ENCODE data around the gene ACCS. TPM values are rescaled to one million over a fixed set of nuclear protein-coding genes. Genes with fewer than 3 reads are reported as not detected.

ACCS gene
- total and polyA plus RNA-seq, 7 donors: 1.5 to 7.1 (median 3.5) TPM

DNA sequence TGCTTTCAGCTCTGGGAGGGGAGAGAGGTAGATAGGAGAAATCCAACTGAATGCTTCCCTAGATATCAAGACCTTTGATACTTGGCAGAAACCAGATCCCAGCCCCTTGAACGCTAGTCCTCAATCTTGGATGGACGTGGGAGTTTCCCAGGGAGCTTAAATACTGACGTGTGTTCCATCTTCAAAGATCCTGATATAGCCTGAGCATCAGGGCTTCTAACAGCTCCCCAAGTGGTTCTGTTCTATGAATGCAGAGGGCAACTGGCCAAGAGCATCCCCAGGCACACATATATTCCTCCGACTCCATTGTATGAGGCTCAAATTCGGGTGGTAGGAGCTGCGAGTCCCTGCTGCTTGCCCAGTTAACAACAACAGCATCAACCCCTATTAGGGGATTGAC lies 8.7 kb upstream of the ACCS start:
- 64 to 78% (median 65%) methylated on average over 6 of the region's 6 CpGs for WGBS, 3 donors
- TF ChIP-seq, protein P1, sequence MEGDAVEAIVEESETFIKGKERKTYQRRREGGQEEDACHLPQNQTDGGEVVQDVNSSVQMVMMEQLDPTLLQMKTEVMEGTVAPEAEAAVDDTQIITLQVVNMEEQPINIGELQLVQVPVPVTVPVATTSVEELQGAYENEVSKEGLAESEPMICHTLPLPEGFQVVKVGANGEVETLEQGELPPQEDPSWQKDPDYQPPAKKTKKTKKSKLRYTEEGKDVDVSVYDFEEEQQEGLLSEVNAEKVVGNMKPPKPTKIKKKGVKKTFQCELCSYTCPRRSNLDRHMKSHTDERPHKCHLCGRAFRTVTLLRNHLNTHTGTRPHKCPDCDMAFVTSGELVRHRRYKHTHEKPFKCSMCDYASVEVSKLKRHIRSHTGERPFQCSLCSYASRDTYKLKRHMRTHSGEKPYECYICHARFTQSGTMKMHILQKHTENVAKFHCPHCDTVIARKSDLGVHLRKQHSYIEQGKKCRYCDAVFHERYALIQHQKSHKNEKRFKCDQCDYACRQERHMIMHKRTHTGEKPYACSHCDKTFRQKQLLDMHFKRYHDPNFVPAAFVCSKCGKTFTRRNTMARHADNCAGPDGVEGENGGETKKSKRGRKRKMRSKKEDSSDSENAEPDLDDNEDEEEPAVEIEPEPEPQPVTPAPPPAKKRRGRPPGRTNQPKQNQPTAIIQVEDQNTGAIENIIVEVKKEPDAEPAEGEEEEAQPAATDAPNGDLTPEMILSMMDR (IDR thresholded peaks at IDR 0.05): no peak
- Histone ChIP-seq H3K36me3 (ENCODE audit: insufficient read depth in 1 of 2, low read depth in 1 of 2) (no peaks in the 10 kb centered on the region), H3K27ac (no peak overlapping the region), H3K4me3 (no peak overlapping the region), H3K9me3 (no peaks in the 10 kb centered on the region), H3K4me1 (no peaks in the 10 kb centered on the region), H3K27me3 (ENCODE audit: insufficient read depth in 3 of 3, low read length in 2 of 3) (no peaks in the 10 kb centered on the region)
- intact Hi-C loops (cut with DNase I): no loop called here
- ATAC-seq (no peak), DNase-seq (no peak)

DNA sequence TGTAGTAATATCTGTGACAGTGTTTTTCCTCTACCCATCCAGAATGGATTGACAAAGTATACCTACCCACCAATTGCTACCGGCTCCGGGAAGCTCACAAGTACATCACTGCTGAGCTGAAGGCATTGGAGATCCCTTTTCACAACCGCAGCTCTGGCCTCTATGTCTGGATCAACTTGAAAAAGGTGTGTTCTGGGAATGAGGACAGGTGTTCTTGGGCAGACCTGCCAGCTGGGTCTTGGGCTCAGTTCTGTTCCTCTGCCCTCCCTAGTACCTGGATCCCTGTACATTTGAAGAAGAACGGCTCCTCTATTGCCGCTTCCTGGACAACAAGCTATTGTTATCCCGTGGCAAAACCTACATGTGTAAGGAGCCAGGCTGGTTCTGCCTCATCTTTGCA lies 7.8 kb upstream of the ACCS start:
- no peak overlapping the region for H3K27ac ChIP-seq
- no peak for ATAC-seq
- intact Hi-C loops (cut with DNase I): no loop called here
- WGBS, 3 donors: 85 to 89% (median 88%) methylated on average over 6 of the region's 6 CpGs
- H3K9me3 ChIP-seq: no peaks in the 10 kb centered on the region
- H3K4me1 ChIP-seq: no peaks in the 10 kb centered on the region
- no peak for DNase-seq
- TF ChIP-seq, protein P1 (IDR thresholded peaks at IDR 0.05): no peak
- H3K4me3 ChIP-seq: no peak overlapping the region
- no peaks in the 10 kb centered on the region for H3K36me3 ChIP-seq (ENCODE audit: insufficient read depth in 1 of 2, low read depth in 1 of 2)
- no peaks in the 10 kb centered on the region for H3K27me3 ChIP-seq (ENCODE audit: insufficient read depth in 3 of 3, low read length in 2 of 3)

DNA sequence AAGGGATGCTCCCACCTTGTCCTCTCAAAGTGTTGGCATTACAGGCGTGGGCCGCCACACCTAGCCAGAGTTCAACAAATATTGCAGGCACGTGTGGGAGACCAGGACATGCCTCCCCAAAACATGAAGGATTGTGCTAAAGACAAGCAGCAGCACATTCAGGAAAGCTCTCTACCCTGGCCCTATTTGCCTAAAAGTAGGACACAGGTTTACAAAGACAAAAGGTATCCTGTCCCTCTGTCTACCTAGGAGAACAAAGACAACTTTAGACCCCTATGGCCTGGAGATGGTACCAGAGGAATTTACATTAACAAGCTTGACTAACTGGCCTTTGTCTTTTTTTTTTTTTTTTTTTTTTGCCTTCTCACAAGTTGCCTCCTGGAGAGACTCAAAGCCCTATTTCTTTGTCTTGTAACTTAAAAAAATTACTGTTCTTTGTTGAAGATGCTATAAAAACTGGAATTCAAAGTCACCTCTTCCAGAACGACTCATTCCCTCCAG lies 859 bp upstream of the ACCS start:
- peak overlapping the region; percentile 72 for H3K4me3 ChIP-seq
- TF ChIP-seq, protein P1 (IDR thresholded peaks at IDR 0.05): no peak
- H3K27ac ChIP-seq: peak overlapping the region; percentile 87
- 55 to 73% (median 72%) methylated on average over 4 of the region's 4 CpGs for WGBS, 3 donors
- no peaks in the 10 kb centered on the region for H3K27me3 ChIP-seq (ENCODE audit: insufficient read depth in 3 of 3, low read length in 2 of 3)
- intact Hi-C loops (cut with DNase I): no loop called here
- no peaks in the 10 kb centered on the region for H3K9me3 ChIP-seq
- peaks cover 5% of the 10 kb centered on the region for H3K4me1 ChIP-seq
- peaks cover 0 to 4% of the 10 kb centered on the region in 2 donors for H3K36me3 ChIP-seq (ENCODE audit: insufficient read depth in 1 of 2, low read depth in 1 of 2)
- DNase-seq (no peak), ATAC-seq (no peak)

DNA sequence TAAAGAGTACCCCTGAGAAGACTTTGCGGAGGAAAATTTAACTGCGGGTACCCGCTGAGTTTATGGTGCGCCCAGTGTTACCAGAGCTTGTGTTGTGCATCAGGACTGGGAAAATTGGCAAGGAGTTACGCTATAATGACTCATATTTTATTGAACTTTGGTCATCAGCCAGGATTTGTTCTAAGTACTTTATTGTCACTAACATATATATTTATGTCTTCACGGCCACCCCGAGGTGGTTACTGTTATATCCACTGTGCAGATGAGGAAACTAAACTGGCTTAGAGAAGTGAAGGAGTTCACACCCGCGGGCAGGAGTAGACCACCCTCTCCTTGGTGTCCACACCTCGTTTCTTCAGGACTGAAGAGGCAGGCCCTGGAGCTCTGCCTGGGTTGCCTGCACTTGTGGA lies 667 bp downstream of the ACCS start:
- Histone ChIP-seq H3K27me3 (ENCODE audit: insufficient read depth in 3 of 3, low read length in 2 of 3) (no peaks in the 10 kb centered on the region), H3K36me3 (ENCODE audit: insufficient read depth in 1 of 2, low read depth in 1 of 2) (peaks cover 0 to 16% of the 10 kb centered on the region in 2 donors), H3K4me3 (peak overlapping the region; percentile 72), H3K9me3 (no peaks in the 10 kb centered on the region), H3K27ac (peak overlapping the region; percentile 87), H3K4me1 (peaks cover 5% of the 10 kb centered on the region)
- intact Hi-C loops (cut with DNase I): no loop called here
- TF ChIP-seq, protein P1 (IDR thresholded peaks at IDR 0.05): no peak
- 24 to 43% (median 41%) methylated on average over 10 of the region's 10 CpGs for WGBS, 3 donors
- DNase-seq (no peak), ATAC-seq (peak in 3 of 4 donors; percentile 23 to 53 (median 29))

DNA sequence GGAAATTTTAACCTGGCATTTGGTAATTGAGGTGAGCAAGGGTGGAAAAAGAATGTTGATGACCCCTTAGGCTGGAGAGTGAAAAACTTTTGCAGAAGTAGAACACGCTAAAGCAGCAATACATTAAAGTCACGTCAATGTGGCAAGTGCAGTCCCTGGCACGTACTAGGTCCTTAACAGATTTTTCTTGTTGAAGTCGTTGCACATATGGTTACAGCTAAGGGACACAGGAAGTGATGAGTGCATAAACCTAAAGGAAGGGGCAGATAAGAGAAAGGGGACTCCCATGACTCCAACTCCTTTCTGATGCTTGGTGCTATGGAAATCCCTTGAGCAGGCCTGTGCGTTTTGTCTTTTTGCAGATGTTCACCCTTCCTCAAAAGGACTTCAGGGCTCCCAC lies 1.2 kb downstream of the ACCS start:
- intact Hi-C loops (cut with DNase I): no loop called here
- no peak overlapping the region for H3K27ac ChIP-seq
- WGBS, 3 donors: 63 to 77% (median 76%) methylated on average over 5 of the region's 5 CpGs

More for the DNA sequence above, 1.2 kb downstream of the ACCS start:
- Histone ChIP-seq H3K9me3 (no peaks in the 10 kb centered on the region), H3K27me3 (ENCODE audit: insufficient read depth in 3 of 3, low read length in 2 of 3) (no peaks in the 10 kb centered on the region), H3K4me3 (peak overlapping the region; percentile 72), H3K4me1 (peaks cover 5% of the 10 kb centered on the region), H3K36me3 (ENCODE audit: insufficient read depth in 1 of 2, low read depth in 1 of 2) (peaks cover 0 to 20% of the 10 kb centered on the region in 2 donors)
- ATAC-seq (no peak), DNase-seq (no peak)
- TF ChIP-seq, protein P1 (IDR thresholded peaks at IDR 0.05): no peak
